GM23248 (cell line): ENCODE data around the gene NF1.

ENCODE experiments used
- EZH2 ChIP-seq: fragments of 200-600 bp; sonication (generic); IDR thresholded peaks from 2 replicates; pipeline ENCODE4 v1.6.1; 2018; ENCODE audit warnings: antibody characterized with exemption, mild to moderate bottlenecking; ENCODE audit not compliant: insufficient read depth, poor library complexity, severe bottlenecking
- EZH2phosphoT487 ChIP-seq: fragments of 200-600 bp; sonication (generic); IDR thresholded peaks from 2 replicates; pipeline ENCODE4 v1.6.1; 2018; ENCODE audit warnings: antibody characterized with exemption, moderate library complexity, mild to moderate bottlenecking, low read depth; ENCODE audit not compliant: insufficient read depth

GRCh38 chr17:31320241-31320640 is 225.5 kb downstream of the NF1 start:
- TF ChIP-seq EZH2 (no peak), EZH2phosphoT487 (no peak)
